K562 (cell line): ENCODE measurements around the gene AGGF1. TPM values are rescaled to one million over a fixed set of nuclear protein-coding genes. Genes with fewer than 3 reads are reported as not detected.

Source experiments
- BRD4 ChIP-seq: fragments of 200-600 bp; sonication (generic); IDR thresholded peaks from 2 replicates; pipeline ENCODE4 v1.6.1; 2017; ENCODE audit warnings: inconsistent platforms
- C11orf30 ChIP-seq: fragments of 450-650 bp; IDR thresholded peaks from 2 replicates; pipeline ENCODE4 v1.6.1; 2016; ENCODE audit warnings: low read depth, mild to moderate bottlenecking
- CBX1 ChIP-seq: sonication (generic); IDR thresholded peaks from 2 replicates; pipeline ENCODE4 v1.6.1; 2016; ENCODE audit warnings: antibody characterized with exemption, low read depth, mild to moderate bottlenecking
- DMBX1 ChIP-seq: fragments of 250-450 bp; sonication (Bioruptor Pico); IDR thresholded peaks from 2 replicates; pipeline ENCODE4 v1.8.0; 2022; ENCODE audit warnings: inconsistent platforms, mild to moderate bottlenecking, moderate library complexity, borderline replicate concordance
- E2F3 ChIP-seq: fragments of 250-450 bp; sonication (Bioruptor Pico); IDR thresholded peaks from 2 replicates; pipeline ENCODE4 v1.4.0; 2020; ENCODE audit warnings: mild to moderate bottlenecking
- EGR1 ChIP-seq: fragments of 450-650 bp; conservative IDR thresholded peaks from 2 replicates; pipeline ENCODE4 v1.6.1; 2017; ENCODE audit warnings: mild to moderate bottlenecking
- ELF1 ChIP-seq: fragments of 200-800 bp; sonication (Bioruptor generic); IDR thresholded peaks from 2 replicates; pipeline ENCODE4 v1.6.1; 2016; ENCODE audit warnings: missing genetic modification characterization, missing compliant biosample characterization
- JUN ChIP-seq, 2 experiments: sonication (generic) in 1 of 2; formaldehyde crosslinking in 1 of 2; IDR thresholded peaks; 2 replicates each; pipeline versions ENCODE4 v1.6.1 to v1.8.0; 2012 to 2022; ENCODE audit warnings: borderline replicate concordance in 2 of 2, mild to moderate bottlenecking in 2 of 2, improper control_type of control experiment in 1 of 2, low read depth in 1 of 2, low read length in 1 of 2, missing genetic modification reagents in 1 of 2
- LCOR ChIP-seq: sonication (generic); formaldehyde crosslinking; IDR thresholded peaks from 2 replicates; pipeline ENCODE4 v1.8.0; 2022; ENCODE audit warnings: mild to moderate bottlenecking, missing genetic modification reagents
- NR2C2 ChIP-seq, 2 experiments: fragments of 200-800 bp in 1 of 2; sonication (Bioruptor generic) in 1 of 2; sonication (generic) in 1 of 2; formaldehyde crosslinking in 1 of 2; IDR thresholded peaks; 2 replicates each; pipeline versions ENCODE4 v1.6.1 to v1.8.0; 2016 to 2022; ENCODE audit warnings: mild to moderate bottlenecking in 1 of 2, missing compliant biosample characterization in 1 of 2, missing genetic modification characterization in 1 of 2, missing genetic modification reagents in 1 of 2
- NR3C1 ChIP-seq: sonication (generic); formaldehyde crosslinking; IDR thresholded peaks from 2 replicates; pipeline ENCODE4 v1.8.1; 2022; ENCODE audit warnings: missing genetic modification reagents
- PHB2 ChIP-seq: fragments of 450-650 bp; IDR thresholded peaks from 2 replicates; pipeline ENCODE4 v1.6.1; 2017; ENCODE audit warnings: low read depth
- PML ChIP-seq: IDR thresholded peaks from 2 replicates; pipeline ENCODE4 v1.6.1; 2012; ENCODE audit warnings: low read length, inconsistent platforms
- SMAD4 ChIP-seq: fragments of 250-450 bp; sonication (Bioruptor Pico); conservative IDR thresholded peaks from 2 replicates; pipeline ENCODE4 v1.8.0; 2021; ENCODE audit warnings: inconsistent platforms, mild to moderate bottlenecking, moderate library complexity
- TBP ChIP-seq: optimal IDR thresholded peaks from 2 replicates; pipeline ENCODE3; 2011; ENCODE audit warnings: low read depth, low read length, improper control_type of control experiment
- TRIM28 ChIP-seq: fragments of 450-650 bp; IDR thresholded peaks from 2 replicates; pipeline ENCODE4 v1.6.1; 2017
- ZBTB1 ChIP-seq: sonication (generic); formaldehyde crosslinking; IDR thresholded peaks from 2 replicates; pipeline ENCODE4 v1.8.1; 2023; ENCODE audit warnings: missing genetic modification reagents, low read depth, mild to moderate bottlenecking, borderline replicate concordance
- ZNF134 ChIP-seq: fragments of 250-450 bp; sonication (Bioruptor Pico); conservative IDR thresholded peaks from 2 replicates; pipeline ENCODE4 v1.4.0; 2020
- ZNF263 ChIP-seq: sonication (generic); formaldehyde crosslinking; IDR thresholded peaks from 2 replicates; pipeline ENCODE4 v1.8.0; 2022; ENCODE audit warnings: mild to moderate bottlenecking, missing genetic modification reagents, borderline replicate concordance
- ZNF354B ChIP-seq: fragments of 250-450 bp; sonication (Bioruptor Pico); IDR thresholded peaks from 2 replicates; pipeline ENCODE4 v1.4.0; 2020
- polyA plus RNA-seq, 8 experiments: library from polyadenylated mRNA; depleted of rRNA in 4 of 8; stranded (reverse) in 5 of 8; unstranded in 3 of 8; fragments of >200 nt; fragmentation: Nextera tagmentation in 2 of 8; fragmentation: Illumina TruSeq in 1 of 8; extraction: Ambion mirVana in 2 of 8; extraction: Trizol in 1 of 8; gene quantifications; 2 replicates each; pipeline versions ENCODE4 v1.2.1 to v1.2.3, GENCODE V29; 2011 to 2014; ENCODE audit warnings: inconsistent platforms in 1 of 8, missing spikeins in 1 of 8
- total RNA-seq, 7 experiments: library from RNA; depleted of rRNA in 6 of 7; stranded (reverse); fragments of >200 nt in 6 of 7; fragmentation: Illumina TruSeq in 2 of 7; extraction: Trizol in 2 of 7; gene quantifications; 2 replicates each; pipeline versions ENCODE4 v1.2.1 to v1.2.3, GENCODE V29; 2011 to 2021; ENCODE audit warnings: low replicate concordance in 1 of 7
- TF ChIP-seq, protein P1 (sequence below): fragments of 250-450 bp; sonication (Bioruptor Pico); IDR thresholded peaks from 2 replicates; pipeline ENCODE4 v1.5.0; 2020; ENCODE audit warnings: mild to moderate bottlenecking
- TF ChIP-seq, protein P2 (sequence below): fragments of 250-450 bp; sonication (Bioruptor Pico); IDR thresholded peaks from 2 replicates; pipeline ENCODE4 v1.8.0; 2021; ENCODE audit warnings: mild to moderate bottlenecking, moderate library complexity
- TF ChIP-seq, protein P3 (sequence below): fragments of 450-650 bp; IDR thresholded peaks from 2 replicates; pipeline ENCODE4 v1.6.1; 2016

AGGF1 gene
- total and polyA plus RNA-seq, 9 of the 15 experiments (the other 6 are each of a cell fraction or from before 2014, with no cell fraction given), result 5.2 to 20.4 (median 13.4) TPM

DNA sequence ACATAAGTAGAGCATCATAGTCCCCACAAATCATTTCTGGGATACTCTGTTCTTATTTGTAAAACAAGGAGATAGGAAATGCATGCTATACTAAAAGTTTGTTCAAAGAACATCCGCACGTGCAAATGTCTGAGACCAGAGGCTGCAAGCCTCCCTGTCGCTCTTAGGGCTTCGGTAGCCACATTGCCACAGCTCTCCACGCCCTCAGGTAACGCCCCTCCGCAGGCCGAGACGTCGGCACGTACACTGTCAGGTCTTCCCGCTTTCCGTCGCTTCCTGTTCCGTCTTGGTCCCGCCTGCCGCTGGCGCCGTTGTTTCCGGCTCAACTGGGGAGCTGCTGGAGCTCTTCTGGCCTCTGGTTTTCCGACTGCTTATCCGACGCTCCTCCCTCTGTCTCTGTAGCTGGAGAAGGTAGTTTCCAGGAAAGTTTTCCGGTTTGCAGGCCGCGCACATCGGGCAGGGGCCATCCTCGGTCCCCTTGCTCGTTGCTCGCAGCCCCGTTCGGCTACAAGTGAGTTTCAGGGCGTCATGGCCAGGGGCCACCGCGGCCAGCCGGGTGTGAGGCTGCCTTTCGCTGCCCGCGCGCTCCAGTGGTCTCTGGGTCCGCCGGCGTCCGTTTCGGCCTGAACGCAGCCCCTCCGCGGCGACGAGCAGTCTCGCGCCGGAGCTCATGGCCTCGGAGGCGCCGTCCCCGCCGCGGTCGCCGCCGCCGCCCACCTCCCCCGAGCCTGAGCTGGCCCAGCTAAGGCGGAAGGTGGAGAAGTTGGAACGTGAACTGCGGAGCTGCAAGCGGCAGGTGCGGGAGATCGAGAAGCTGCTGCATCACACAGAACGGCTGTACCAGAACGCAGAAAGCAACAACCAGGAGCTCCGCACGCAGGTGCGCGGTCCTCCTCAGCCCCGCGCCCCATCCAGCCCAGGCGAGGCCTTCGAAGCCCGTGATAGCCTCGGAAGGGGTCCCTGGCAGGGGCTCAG, at the start of gene AGGF1 (continued):
- TF ChIP-seq, protein P1, sequence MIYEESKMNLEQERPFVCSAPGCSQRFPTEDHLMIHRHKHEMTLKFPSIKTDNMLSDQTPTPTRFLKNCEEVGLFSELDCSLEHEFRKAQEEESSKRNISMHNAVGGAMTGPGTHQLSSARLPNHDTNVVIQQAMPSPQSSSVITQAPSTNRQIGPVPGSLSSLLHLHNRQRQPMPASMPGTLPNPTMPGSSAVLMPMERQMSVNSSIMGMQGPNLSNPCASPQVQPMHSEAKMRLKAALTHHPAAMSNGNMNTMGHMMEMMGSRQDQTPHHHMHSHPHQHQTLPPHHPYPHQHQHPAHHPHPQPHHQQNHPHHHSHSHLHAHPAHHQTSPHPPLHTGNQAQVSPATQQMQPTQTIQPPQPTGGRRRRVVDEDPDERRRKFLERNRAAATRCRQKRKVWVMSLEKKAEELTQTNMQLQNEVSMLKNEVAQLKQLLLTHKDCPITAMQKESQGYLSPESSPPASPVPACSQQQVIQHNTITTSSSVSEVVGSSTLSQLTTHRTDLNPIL (CRISPR knock-in tag), result no peak
- TF ChIP-seq EGR1 (peak; percentile 41; the same call in 1 of the 2 replicates), ZNF354B (no peak), TRIM28 (peak; percentile 17; the same call in 1 of the 2 replicates), NR2C2 (CRISPR knock-in tag; IDR thresholded peaks at IDR 0.05) (no peak), NR2C2 (tag; IDR thresholded peaks at IDR 0.05) (peak; percentile 21; the same call in 1 of the 2 replicates), E2F3 (CRISPR knock-in tag) (no peak), C11orf30 (peak; percentile 42; the same call in 1 of the 2 replicates), SMAD4 (CRISPR knock-in tag) (peak; percentile 55), CBX1 (peak; percentile 72; the same call in 1 of the 2 replicates), BRD4 (0 out of 2 replicates have a peak, but pooled peaks have one; percentile 33), NR3C1 (CRISPR knock-in tag) (0 out of 2 replicates have a peak, but pooled peaks have one; percentile 86), TBP (peak; percentile 64), PHB2 (no peak), PML (peak; percentile 37; the same call in 1 of the 2 replicates), JUN (IDR thresholded peaks at IDR 0.05; ENCODE audit: borderline replicate concordance, low read depth, low read length) (peak; percentile 34; the same call in 1 of the 2 replicates), JUN (CRISPR knock-in tag; IDR thresholded peaks at IDR 0.05; ENCODE audit: borderline replicate concordance) (no peak), ELF1 (tag) (peak; percentile 85), ZNF263 (CRISPR knock-in tag) (peak; percentile 52; the same call in 1 of the 2 replicates), DMBX1 (CRISPR knock-in tag) (peak; percentile 52; the same call in 1 of the 2 replicates), ZNF134 (CRISPR knock-in tag) (no peak), ZBTB1 (CRISPR knock-in tag) (peak; percentile 6; the same call in 1 of the 2 replicates), LCOR (0 out of 2 replicates have a peak, but pooled peaks have one; percentile 60)
- TF ChIP-seq, protein P2, sequence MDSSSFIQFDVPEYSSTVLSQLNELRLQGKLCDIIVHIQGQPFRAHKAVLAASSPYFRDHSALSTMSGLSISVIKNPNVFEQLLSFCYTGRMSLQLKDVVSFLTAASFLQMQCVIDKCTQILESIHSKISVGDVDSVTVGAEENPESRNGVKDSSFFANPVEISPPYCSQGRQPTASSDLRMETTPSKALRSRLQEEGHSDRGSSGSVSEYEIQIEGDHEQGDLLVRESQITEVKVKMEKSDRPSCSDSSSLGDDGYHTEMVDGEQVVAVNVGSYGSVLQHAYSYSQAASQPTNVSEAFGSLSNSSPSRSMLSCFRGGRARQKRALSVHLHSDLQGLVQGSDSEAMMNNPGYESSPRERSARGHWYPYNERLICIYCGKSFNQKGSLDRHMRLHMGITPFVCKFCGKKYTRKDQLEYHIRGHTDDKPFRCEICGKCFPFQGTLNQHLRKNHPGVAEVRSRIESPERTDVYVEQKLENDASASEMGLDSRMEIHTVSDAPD (CRISPR knock-in tag), result no peak
- TF ChIP-seq, protein P3, sequence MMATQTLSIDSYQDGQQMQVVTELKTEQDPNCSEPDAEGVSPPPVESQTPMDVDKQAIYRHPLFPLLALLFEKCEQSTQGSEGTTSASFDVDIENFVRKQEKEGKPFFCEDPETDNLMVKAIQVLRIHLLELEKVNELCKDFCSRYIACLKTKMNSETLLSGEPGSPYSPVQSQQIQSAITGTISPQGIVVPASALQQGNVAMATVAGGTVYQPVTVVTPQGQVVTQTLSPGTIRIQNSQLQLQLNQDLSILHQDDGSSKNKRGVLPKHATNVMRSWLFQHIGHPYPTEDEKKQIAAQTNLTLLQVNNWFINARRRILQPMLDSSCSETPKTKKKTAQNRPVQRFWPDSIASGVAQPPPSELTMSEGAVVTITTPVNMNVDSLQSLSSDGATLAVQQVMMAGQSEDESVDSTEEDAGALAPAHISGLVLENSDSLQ, result peak; percentile 82
